HG03469 (cell line): ENCODE measurements around the gene BCL7C.

ENCODE experiments used
- ATAC-seq: cut with Tn5 transposase; IDR thresholded peaks from one replicate; pipeline ENCODE4 v1.9.1; 2021; ENCODE audit warnings: mild to moderate bottlenecking, moderate library complexity, moderate number of reproducible peaks; ENCODE audit not compliant: unreplicated experiment

BCL7C gene

DNA sequence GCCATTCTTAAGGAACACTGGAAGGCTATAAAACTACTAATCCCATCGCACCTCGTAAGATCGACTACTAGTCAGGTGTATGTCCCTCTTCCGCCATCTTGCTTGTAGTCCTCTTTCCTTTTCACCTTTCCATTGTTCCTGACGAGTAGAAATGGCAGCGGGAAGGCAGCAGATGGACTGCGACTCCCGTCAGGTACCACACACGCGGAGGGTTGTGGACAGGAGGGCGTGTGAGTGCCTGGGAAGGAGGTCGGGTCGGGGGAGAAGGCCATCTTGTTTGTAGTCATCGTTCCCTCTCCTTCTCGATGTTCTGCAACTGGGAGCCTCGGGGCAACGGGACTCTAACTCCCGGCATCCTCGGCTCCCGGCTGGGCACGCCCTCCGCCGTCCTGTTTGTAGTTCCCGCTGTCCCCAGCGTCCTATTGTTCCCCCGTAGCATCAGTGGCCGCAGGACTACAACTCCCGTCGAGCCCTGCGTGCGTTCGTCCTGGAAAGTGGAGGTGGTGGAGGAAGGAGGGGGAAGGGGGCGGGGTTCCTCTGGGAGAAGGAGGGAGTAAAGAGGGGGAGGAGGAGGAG, 29.2 kb upstream of the BCL7C start:
- ATAC-seq: peak; percentile 53

- ATAC-seq: peak; percentile 56
Observed at GRCh38 chr16:30922420-30922959, 28.6 kb upstream of the BCL7C start.

GRCh38 chr16:30921748-30922419, 28.0 kb upstream of the BCL7C start:
- no peak for ATAC-seq

DNA sequence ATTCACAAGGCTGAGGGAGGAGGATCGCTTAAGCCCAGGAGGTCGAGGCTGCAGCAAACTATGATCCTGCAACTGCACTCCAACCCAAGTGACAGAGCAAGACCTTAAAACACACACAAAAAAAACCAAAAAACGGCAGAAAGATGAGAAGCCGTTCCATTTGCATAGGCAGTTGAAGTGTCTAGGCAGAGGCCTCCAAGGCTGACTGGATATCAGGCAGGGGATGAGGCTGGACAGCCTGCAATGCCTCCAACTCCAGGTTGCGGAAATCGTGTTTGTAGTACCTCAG, 27.5 kb upstream of the BCL7C start:
- no peak for ATAC-seq

DNA sequence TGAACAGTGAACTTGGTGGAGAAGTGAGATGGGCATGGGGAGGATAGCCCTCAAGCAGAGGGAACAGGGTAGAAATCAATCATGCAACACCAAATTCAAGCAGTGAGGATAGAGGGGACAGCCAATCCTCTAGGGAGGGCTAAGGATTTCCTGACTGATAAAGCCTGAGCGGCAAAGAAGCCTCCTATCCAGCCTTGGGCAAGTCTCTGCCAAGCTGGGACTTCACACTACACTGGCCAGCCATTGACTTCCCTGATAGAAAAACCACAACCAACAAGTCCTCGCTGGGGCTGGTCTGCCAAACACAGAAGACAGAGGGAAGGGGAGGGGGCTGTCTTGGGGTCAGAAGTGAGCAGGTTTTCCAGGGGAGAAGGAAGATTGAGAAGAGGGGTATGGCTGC, 27.0 kb upstream of the BCL7C start:
- no peak for ATAC-seq

DNA sequence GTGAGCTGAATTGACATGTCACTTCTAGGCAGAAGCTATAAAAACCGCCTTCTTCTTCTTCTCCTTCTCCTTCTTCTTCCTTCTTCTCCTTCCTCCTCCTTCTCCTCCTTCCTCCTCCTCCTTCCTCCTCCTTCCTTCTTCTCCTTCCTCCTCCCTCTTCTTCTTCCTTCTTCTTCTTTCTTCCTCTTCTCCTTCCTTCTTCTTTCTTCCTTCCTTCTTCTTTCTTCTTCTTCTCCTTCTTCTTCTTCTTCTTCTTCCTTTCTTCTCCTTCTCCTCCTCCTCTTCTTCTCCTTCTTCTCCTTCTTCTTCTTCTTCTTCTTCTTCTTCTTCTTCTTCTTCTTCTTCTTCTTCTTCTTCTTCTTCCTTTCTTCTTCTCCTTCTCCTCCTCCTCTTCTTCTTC, 24.7 kb upstream of the BCL7C start:
- ATAC-seq: no peak

DNA sequence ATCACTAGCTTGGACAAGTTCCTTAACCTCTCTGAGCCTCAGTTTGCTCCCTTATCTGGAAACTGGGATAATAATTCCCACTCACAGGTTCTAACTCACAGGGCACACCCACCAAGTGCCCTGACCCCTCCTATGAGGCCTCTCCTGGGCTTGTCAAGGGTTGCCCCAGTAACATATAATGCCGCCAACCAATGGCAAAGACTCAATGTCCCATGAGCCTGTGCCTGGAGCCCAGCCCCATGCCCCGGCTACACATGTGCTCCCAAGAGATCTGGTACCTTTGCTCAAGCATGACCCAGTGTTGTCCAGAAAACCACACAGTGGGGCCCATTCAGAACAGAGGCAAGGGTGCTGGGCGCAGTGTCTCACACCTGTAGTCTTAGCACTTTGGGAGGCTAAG, 21.0 kb upstream of the BCL7C start:
- ATAC-seq: no peak

DNA sequence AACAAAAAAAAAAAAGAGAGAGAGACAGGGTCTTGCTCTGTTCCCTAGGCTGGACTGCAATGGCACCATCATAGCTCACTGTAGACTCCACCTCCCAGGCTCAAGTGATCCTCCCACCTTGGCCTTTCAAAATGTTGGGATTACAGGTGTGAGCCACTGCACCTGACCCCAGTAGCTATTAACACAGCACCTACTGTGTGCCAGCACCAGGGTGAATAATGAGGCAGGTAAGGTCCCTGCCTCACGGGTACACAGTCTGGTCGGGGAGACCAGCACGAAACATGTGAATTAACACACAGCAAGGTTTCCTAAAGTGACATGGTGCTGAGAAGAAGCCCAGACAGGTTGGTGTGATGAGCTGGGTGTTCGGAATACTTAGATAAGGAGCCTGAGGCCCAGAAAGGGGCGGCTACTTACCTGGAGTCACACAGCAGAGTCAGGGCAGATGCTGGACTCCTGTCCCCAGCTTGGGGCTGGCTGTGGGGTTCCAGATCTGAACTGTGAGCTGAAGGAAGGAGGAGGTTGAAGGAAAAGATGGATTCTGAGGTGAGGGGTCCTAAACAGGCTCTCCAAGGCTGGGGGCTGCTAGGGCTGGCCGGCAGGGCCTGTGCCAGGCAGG, 19.0 kb upstream of the BCL7C start:
- ATAC-seq: no peak

GRCh38 chr16:30910427-30911029, 16.7 kb upstream of the BCL7C start:
- no peak for ATAC-seq

DNA sequence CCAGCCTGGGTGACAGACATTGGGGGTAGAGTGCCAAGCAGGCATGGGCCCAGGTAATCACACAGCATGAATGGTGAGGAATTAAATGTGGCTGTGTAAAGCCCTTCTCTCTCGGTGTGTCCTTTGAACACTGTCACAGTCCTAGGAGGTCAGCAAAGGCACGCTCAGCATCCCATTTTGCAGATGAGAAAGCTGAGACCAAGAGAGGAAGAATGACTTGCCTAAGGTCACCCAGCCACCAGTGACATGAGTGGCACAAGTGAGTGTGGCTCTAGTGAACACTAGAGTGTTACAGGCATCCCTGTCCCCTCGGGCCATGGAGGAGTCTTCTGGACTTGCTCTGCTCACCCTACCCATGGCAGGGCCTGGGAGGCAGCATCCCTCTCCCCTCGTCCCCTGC, 13.2 kb upstream of the BCL7C start:
- no peak for ATAC-seq

- no peak for ATAC-seq
Observed at GRCh38 chr16:30904114-30904780, 10.4 kb upstream of the BCL7C start.

GRCh38 chr16:30903596-30903995, 9.7 kb upstream of the BCL7C start:
- ATAC-seq: no peak

- no peak for ATAC-seq
Observed at GRCh38 chr16:30903002-30903401, 9.1 kb upstream of the BCL7C start.

DNA sequence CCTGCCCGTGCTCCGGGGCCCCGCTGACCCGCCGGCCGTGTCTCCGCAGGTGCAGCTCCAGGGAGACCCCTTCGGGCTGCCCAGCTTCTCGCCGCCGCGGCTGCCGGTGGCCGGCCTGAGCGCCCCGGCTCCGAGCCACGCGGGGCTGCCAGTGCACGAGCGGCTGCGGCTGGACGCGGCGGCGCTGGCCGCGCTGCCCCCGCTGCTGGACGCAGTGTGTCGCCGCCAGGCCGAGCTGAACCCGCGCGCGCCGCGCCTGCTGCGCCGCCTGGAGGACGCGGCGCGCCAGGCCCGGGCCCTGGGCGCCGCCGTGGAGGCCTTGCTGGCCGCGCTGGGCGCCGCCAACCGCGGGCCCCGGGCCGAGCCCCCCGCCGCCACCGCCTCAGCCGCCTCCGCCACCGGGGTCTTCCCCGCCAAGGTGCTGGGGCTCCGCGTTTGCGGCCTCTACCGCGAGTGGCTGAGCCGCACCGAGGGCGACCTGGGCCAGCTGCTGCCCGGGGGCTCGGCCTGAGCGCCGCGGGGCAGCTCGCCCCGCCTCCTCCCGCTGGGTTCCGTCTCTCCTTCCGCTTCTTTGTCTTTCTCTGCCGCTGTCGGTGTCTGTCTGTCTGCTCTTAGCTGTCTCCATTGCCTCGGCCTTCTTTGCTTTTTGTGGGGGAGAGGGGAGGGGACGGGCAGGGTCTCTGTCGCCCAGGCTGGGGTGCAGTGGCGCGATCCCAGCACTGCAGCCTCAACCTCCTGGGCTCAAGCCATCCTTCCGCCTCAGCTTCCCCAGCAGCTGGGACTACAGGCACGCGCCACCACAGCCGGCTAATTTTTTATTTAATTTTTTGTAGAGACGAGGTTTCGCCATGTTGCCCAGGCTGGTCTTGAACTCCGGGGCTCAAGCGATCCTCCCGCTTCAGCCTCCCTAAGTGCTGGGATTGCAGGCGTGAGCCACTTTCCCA, 8.4 kb upstream of the BCL7C start:
- no peak for ATAC-seq

- ATAC-seq: no peak
Observed at GRCh38 chr16:30901201-30902028, 7.5 kb upstream of the BCL7C start.

- ATAC-seq: no peak
Observed at GRCh38 chr16:30900588-30900987, 6.7 kb upstream of the BCL7C start.

DNA sequence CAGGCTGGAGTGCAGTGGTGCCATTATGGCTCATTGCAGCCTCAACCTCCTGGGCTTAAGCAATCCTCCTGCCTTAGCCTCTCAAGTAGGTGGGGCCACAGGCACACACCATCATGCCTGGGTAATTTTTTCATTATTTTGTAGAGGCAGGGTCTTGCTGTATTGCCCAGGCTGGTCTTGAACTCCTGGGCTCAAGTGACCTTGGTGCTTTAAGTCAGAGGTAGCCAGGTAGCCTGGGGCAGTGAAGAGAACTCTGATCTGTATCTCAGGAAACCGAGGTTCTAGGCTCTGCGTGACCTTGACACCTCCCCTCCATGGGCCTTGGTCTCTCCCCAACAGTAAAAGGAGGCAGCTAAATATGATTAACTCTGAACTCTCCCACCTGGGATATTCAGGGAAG, 5.9 kb upstream of the BCL7C start:
- ATAC-seq: no peak

- no peak for ATAC-seq
Observed at GRCh38 chr16:30896889-30897733, 3.2 kb upstream of the BCL7C start.
